GM12874 (cell line): Measurements from ENCODE around the gene ELMO1.

ENCODE experiments used
- TF ChIP-seq, protein P1 (sequence below): IDR thresholded peaks from 2 replicates; pipeline ENCODE4 v1.5.1; 2011; ENCODE audit warnings: low read depth, mild to moderate bottlenecking, control low read depth, low read length, moderate library complexity; ENCODE audit not compliant: insufficient read depth

ELMO1 gene

GRCh38 chr7:36847946-36848345 is 600.7 kb downstream of the ELMO1 start:
- TF ChIP-seq, protein P1, sequence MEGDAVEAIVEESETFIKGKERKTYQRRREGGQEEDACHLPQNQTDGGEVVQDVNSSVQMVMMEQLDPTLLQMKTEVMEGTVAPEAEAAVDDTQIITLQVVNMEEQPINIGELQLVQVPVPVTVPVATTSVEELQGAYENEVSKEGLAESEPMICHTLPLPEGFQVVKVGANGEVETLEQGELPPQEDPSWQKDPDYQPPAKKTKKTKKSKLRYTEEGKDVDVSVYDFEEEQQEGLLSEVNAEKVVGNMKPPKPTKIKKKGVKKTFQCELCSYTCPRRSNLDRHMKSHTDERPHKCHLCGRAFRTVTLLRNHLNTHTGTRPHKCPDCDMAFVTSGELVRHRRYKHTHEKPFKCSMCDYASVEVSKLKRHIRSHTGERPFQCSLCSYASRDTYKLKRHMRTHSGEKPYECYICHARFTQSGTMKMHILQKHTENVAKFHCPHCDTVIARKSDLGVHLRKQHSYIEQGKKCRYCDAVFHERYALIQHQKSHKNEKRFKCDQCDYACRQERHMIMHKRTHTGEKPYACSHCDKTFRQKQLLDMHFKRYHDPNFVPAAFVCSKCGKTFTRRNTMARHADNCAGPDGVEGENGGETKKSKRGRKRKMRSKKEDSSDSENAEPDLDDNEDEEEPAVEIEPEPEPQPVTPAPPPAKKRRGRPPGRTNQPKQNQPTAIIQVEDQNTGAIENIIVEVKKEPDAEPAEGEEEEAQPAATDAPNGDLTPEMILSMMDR = no peak

DNA sequence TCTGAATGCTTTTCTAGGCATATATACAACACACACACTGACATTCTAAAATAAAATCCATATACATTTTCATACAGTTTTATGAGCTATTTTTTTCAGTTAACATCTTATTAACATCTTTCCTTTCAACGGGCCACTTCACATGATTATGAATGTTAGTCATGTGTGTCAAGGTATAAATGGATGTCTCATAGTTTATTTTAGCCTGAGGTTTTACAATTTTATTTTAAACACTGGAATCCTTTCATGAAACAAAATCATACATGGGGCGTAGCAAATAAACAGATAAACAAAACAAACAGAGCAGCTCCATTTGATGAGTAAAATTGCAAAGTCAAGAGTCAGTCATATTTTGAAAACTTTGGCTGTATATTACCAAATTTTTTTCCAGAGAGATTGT is 604.3 kb downstream of the ELMO1 start:
- TF ChIP-seq, protein P1 = no peak

DNA sequence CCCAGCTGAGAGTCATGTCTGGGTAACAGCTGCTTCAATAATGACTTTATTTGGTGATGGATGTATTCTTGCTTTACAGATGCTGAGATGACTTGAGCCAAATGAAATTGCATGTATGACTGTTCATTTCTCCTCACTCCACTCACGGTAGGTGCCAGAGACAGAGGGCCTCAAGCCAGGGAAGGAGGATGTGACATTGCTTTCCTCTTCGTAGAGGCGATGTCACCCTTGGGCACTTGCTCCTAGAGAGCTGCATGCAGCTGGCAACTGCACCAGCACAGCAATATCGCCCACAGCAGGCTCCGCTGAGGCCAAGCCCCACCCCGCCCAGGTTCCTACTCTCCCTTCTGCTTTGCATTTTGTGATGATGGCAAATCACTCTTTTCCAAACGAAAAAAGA is 607.8 kb downstream of the ELMO1 start:
- TF ChIP-seq, protein P1 = no peak

DNA sequence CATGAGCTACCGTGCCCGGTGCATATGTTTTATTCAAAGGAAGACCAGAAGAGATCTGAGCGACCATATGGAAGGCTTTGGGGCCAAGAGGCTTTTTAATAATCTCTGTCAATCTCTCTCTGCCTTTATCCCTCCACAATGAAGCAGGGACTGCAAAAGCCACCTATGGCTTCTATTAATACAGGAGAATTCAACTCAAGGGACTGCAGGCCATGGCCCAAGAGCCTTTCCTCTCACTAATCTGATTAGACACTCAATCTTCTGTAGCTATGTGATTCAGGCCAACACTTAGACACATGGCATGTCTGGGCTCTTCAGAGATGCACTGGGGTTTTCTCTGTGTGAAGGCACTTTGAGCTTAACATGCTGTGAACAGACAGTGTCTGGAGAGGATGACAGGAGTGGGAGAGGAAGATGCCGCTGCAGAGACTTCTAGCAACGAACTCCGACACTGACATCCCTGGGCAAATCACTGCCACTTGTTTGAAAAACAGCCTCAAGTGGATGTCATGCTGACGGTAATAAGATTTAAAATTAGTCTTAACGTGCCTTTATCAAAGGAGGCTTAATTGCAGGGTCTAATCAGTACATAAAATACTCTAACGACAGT is 609.9 kb downstream of the ELMO1 start:
- TF ChIP-seq, protein P1 = no peak

DNA sequence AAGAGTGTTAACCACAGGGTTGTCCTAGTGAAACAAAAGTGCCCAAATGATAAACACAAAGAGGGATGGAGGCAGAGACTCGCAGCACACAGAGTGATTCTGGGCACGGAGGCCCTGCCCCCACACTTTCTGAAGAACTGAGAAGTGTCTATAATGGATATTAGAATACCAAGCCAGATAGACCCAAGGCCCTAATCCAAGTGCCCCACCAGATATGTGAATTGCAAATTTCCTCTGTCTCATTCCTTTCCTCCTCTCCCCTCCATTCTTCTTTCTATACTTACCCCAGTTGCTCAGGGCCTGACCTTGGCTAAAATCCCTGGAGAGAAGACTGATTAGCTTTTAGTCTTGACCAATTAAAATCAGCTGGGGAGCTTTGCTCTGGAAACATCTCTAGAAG is 617.6 kb downstream of the ELMO1 start:
- TF ChIP-seq, protein P1 = no peak

GRCh38 chr7:36827726-36828703 is 620.6 kb downstream of the ELMO1 start:
- TF ChIP-seq, protein P1 = no peak

GRCh38 chr7:36825501-36825900 is 623.2 kb downstream of the ELMO1 start:
- TF ChIP-seq, protein P1 = no peak
